GM19438 (cell line): ENCODE measurements around the gene CORO2B.

Source experiments
- ATAC-seq: cut with Tn5 transposase; IDR thresholded peaks from one replicate; pipeline ENCODE4 v1.9.1; 2021; ENCODE audit warnings: low read depth; ENCODE audit not compliant: unreplicated experiment

CORO2B gene

DNA sequence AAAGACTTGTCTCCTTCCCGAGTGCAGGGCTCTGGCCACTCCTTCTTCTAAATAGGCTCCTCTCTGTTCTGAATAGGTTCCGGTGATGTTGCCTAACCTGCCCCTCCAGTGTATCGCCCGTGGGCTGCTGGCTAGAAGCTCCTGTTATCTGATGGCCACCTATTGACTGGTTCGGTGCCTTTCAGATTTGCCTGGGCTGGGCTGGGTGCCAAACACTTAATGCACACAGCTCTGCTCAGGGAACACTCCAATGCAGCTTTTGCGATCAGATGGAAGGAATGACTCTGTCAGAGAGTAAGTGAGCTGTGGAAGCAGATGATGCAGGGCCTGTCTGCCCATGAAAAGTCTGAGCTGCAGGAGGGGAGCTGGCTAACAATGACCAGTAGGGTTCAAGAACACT lies 112.9 kb downstream of the CORO2B start:
- ATAC-seq = no peak

GRCh38 chr15:68693071-68693470 lies 114.3 kb downstream of the CORO2B start:
- no peak for ATAC-seq

GRCh38 chr15:68694111-68694510 lies 115.3 kb downstream of the CORO2B start:
- ATAC-seq = no peak

DNA sequence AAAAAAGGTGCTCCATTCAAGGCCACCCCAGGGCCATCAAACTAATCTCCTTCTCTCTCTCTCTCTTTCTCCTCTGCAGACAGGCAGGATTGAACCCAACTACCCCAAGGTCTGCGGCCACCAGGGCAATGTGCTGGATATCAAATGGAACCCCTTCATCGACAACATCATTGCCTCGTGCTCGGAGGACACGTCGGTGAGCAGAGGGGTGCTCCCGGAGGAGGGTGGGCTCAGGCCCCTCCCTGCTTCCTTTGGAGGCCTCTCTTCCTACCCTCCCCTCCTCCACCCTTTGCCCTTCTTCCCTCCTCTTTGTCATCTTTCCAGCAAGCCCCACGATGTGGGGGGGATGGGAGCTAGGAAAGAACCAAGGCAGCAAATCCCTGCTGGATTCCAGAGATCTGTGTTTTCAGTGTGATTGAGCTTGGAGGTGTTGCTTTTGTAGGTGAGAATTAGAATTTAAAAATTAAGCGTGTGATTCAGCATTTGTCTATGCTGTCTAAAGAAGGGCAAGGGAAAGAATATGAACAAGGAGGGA lies 116.3 kb downstream of the CORO2B start:
- no peak for ATAC-seq

- no peak for ATAC-seq
These were observed 117.9 kb downstream of the CORO2B start for GRCh38 chr15:68696414-68697363.

GRCh38 chr15:68697711-68698690 lies 119.2 kb downstream of the CORO2B start:
- ATAC-seq = no peak

GRCh38 chr15:68698708-68699107 lies 119.9 kb downstream of the CORO2B start:
- ATAC-seq = no peak

- ATAC-seq = no peak
These were observed 120.5 kb downstream of the CORO2B start for GRCh38 chr15:68699124-68699880.

GRCh38 chr15:68699881-68700454 lies 121.2 kb downstream of the CORO2B start:
- no peak for ATAC-seq

DNA sequence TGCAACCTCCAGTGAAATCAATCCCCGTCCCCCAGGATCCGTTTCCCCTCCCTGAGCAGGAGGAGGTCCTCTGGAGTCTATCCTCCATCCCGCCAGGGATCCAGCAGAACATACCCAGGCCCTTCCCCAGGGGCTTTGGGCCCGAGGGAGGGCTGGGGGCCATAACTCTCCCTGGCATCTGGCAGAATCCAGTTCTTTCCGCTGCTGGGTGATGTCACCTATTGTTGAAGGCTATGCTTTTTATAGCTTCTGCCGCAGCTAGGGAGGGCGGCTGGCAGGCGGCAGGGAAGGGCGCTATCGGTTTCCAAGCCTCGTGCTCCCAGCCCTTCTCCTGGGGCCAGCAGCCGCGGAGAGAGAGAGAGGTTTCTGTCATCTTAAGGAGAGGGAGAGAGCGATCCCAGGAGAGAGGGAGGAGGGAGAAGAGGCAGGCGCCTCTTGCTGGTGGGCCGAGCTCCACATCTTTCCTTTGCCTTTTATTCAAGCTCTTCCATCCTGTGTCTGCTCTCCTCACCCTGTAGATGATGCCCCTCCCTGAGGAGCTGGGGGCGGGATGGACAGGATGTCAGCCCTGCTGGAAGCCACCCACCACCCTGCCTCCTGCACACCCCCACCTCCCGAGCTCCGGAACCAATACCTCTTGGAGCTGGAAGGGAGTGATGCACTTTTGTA lies 121.8 kb downstream of the CORO2B start:
- no peak for ATAC-seq

DNA sequence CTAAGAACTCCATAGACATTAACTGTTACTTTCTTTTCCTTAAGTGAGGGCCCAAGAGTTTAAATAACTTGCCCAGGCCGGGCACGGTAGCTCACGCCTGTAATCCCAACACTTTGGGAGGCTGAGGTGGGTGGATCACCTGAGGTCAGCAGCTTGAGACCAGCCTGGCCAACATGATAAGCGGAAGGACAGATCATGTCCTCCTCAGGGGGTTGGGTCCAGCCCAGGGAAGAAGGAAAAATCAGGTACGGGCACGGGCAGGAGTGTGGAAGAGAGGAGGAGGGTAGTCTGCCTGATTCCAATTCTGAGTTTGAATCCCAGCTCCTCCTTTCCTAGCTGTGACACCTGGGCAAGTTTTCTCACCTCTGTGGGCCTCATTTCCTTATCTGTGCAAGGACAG lies 123.1 kb downstream of the CORO2B start:
- no peak for ATAC-seq

GRCh38 chr15:68704496-68705021 lies 125.8 kb downstream of the CORO2B start:
- no peak for ATAC-seq

GRCh38 chr15:68706256-68706655 lies 127.5 kb downstream of the CORO2B start:
- ATAC-seq = no peak

DNA sequence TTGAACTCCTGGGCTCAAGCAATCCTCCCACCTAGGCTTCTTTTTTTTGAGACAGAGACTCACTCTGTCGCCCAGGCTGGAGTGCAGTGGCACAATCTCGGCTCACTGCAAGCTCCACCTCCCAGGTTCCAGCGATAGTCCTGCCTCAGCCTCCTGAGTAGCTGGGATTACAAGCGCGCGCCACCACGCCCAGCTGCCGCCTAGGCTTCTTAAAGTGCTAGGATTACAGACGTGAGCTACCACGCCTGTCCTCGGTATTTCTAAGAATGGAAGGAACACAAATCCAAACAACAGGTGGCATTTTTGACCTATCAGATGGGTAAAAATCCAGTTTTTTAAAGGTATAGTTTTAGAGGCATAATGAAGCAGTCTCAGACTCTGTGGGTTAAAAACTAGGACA lies 128.1 kb downstream of the CORO2B start:
- no peak for ATAC-seq

- no peak for ATAC-seq
These were observed 128.6 kb downstream of the CORO2B start for GRCh38 chr15:68707386-68707785.

GRCh38 chr15:68709876-68710275 lies 131.1 kb downstream of the CORO2B start:
- no peak for ATAC-seq

- no peak for ATAC-seq
These were observed 131.7 kb downstream of the CORO2B start for GRCh38 chr15:68710536-68710935.

DNA sequence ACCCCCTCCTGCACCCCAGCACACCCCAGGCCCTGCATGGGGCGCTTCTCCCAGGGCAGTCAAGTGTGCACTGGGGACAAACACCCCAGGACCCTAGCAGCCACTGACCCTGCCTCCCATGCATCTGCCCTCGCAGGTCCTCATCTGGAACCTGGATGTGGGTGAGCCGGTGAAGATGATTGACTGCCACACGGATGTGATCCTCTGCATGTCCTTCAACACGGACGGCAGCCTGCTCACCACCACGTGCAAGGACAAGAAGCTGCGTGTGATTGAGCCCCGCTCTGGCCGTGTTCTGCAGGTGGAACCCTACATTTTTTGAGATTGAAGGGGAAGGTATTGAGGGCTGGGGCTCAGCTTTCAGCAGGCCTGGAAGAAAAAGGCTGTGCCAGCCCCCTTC lies 132.6 kb downstream of the CORO2B start:
- no peak for ATAC-seq

- no peak for ATAC-seq
These were observed 134.1 kb downstream of the CORO2B start for GRCh38 chr15:68712886-68713285.
